KOPT-K1 (cell line): ENCODE measurements around the gene GRID2.

Source experiments
- H3K27ac ChIP-seq: fragments of 200-600 bp; sonication (generic); 2 replicates; pipeline ENCODE4 v1.5.1; 2016; ENCODE audit warnings: antibody characterized with exemption, mild to moderate bottlenecking, low read depth, low read length; ENCODE audit not compliant: poor library complexity, severe bottlenecking
- H3K36me3 ChIP-seq: fragments of 200-600 bp; sonication (generic); 2 replicates; pipeline ENCODE4 v1.5.1; 2017; ENCODE audit warnings: antibody characterized with exemption, mild to moderate bottlenecking, low read length, moderate library complexity; ENCODE audit not compliant: insufficient read depth
- H3K9me3 ChIP-seq: fragments of 200-600 bp; sonication (generic); 2 replicates; pipeline ENCODE4 v1.5.1; 2017; ENCODE audit warnings: antibody characterized with exemption, low read length, mild to moderate bottlenecking; ENCODE audit not compliant: insufficient read depth, poor library complexity, severe bottlenecking

Gene GRID2

DNA sequence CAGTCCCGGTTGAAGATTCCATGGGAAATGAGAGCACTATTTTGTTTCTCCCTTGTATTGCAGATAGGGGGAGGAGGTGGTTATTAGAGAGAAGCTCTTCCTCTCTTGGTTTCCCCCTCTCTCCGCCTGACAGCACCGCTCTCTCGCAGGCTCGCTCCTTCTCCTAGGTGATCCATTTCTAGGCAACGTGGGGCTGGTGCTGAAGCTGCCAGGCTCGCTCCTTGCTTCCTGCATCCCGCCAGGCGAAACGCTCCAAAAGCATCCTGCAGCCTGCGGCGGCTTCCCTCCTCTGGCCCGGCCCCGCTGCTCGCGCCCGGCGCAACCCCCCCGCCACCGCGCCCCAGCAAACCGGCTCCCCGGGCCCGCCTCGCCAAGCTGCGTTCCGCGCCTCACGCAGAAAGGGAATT lies at the start of gene GRID2:
TSS of gene GRID2 (plus strand) at position 346 of the 407 bp plus-strand sequence.
- Histone ChIP-seq H3K27ac (no peak within 1 kb of the TSS), H3K36me3 (no peaks in the 10 kb centered on the region), H3K9me3 (no peaks in the 10 kb centered on the region)

DNA sequence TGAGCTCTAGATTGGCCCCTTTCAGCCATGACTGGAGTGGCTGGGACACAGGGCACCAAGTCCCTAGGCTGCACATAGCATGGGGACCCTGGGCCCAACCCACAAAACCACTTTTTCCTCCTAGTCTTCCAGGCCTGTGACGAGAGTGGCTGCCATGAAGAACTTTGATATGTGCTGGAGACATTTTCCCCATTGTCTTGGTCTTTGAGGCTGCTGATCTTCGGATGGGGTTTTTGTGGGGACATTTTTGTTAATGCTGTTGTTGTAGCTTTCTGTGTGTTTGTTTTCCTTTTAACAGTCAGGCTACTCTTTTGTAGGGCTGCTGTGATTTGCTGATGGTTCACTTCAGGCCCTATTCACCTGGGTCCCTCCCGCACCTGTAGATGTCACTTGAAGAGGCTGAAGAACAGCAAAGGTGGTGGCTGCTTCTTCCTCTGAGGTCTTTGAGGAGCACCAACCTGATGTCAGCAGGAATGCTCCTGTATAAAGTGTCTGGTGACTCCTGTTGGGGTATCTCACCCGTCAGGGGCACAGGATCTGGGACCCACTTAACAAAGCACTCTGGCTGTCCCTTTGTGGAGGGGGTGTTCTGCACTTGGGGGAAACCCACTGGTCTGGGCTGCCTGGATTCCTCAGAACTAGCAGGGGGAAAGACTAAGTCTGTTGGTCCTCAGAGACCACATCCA lies 49.6 kb upstream of the GRID2 start:
- Histone ChIP-seq H3K27ac (no peak overlapping the region), H3K9me3 (no peaks in the 10 kb centered on the region), H3K36me3 (no peaks in the 10 kb centered on the region)

DNA sequence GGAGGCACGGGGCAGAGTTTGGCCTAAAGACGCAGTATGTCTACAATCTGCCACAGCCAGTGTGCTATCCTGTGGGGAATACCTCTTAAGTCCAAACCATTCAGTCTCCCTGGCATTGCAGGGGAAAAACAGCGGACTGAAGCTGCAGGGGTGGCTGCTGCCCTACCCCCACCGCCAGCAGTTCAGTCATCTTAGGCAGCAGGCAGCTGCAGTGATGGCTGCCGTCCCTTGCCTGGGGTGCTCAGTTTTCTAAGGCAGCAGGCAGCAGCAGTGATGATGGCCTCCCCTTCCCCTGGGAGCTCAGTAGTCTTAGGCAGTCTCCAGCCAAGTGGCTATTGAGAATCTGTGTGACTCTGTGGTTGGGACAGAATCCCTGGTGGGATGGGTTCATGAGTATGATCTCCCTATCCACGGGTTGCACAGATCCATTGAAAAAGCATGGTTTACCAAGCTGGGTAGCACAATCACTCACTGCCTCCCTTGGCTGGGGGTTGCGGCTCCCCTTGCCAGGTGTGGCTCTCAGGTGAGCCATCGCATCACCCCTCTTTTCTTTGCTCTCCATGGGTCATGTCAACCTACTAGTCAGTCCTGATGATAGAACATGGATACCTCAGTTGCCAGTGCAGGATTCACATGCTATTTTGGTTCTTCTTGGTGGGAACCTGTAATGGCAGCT lies 48.9 kb upstream of the GRID2 start:
- no peak overlapping the region for H3K27ac ChIP-seq
- H3K36me3 ChIP-seq = no peaks in the 10 kb centered on the region
- H3K9me3 ChIP-seq = no peaks in the 10 kb centered on the region

DNA sequence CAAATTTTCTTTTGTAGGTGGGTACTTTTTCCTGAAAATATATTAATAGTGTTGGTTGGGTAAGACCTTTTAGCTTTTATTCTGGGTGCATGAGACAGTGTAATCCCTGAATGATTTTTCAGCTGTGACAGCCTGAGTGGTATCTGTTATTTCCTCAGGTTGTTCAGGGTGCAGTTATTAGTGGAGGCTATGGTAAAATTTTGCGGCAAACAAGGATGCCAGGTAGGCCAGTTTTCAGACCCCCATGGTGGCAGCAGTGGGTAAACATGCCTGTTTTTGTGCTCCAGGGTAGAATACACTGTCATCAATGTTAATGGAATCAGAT lies 47.9 kb upstream of the GRID2 start:
- Histone ChIP-seq H3K9me3 (no peaks in the 10 kb centered on the region), H3K36me3 (no peaks in the 10 kb centered on the region), H3K27ac (no peak overlapping the region)

DNA sequence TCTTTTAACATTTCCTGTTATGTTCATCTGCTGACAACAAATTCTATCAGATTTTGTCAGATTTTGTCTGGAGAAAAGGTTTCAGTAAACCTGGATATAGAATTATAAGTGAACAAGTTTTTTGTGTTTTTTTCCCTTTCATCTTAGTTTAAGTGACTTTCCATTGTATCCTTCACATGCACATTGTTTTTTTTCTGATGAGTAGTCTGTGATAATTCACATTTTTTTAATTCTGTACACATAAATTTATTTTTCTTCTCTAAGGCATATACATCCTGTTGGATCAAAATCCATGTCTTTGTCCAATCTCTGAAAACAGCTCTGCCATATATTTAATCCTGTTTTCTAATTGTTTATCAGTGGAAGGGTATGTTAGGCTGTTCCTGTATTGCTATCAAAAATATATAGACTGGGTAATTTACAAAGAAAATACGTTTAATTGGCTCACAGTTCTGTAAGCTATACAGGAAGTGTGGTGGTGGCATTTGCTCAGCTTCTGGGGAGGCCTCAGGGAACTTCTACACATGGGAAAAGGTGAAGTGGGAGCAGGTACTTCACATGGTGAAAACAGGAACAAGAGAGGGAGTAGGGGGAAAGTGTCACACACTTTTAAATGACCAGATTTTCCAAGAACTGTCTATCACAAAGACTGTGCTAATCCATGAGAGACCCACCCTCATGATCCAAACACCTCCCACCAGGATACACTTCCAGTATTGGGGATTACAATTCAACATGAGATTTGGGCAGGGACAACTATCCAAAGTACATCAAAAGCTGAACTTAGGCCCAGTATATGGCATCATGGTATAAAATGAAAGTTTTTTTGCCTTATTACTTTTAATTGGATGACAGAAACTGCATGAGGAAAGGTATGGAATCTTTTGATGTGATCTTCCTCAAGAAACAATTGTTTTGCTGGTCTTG lies 45.6 kb upstream of the GRID2 start:
- H3K27ac ChIP-seq = no peak overlapping the region
- H3K36me3 ChIP-seq = no peaks in the 10 kb centered on the region
- no peaks in the 10 kb centered on the region for H3K9me3 ChIP-seq

DNA sequence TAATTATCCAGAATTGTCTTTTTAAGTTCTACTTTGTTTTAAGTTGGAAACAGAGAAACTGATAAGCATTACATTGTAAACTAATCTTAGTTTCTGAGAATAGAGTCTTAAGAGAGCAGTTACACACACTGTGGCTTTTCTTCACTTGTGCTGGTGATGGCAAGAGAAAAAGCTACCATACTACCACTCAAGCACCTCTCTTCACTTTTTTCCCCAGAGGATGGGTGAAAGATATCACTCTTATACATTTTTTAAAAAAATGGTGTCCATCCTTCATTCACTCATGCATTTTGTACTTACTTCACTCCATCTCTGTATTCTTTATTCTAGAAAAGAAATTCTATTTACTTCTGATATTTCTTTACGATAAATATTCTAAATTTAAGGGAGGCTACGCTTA lies 42.5 kb upstream of the GRID2 start:
- Histone ChIP-seq H3K36me3 (no peaks in the 10 kb centered on the region), H3K27ac (no peak overlapping the region), H3K9me3 (no peaks in the 10 kb centered on the region)

DNA sequence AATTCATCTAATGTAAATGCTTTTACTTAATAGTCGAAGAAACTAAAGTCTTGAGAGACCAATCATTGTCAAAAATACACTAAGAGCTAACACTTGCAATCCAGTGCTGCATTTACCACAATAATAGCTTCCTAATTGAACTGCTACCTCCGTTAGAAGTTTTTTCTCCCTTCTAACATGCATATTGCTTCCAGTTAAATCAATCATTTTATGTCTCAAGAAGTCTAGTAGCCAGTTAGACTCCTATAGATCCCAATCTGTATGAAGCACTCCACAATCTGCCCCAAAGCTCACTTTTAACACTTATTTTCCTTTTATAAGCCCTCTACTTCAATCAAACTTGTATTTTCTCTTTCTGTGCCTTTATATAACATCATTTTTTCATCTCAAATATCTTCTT lies 41.4 kb upstream of the GRID2 start:
- Histone ChIP-seq H3K36me3 (no peaks in the 10 kb centered on the region), H3K27ac (no peak overlapping the region), H3K9me3 (no peaks in the 10 kb centered on the region)

DNA sequence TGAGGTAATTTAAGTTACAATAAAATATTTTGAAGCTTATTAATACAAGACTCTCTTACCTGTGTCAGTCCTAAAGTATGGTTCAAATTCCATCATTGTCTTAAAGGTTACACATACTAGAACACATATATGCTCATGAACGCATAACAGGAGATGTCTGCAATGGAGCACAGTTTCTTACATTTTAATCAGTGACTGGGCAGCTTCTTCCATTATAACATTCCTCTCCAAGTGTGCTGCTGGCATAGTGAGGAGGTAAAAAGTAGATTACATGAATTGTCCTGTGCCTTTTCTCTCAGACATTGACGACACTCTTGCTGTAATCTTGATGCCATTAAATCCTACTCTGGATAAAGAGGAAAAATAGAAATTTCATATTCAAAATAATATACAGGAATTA lies 40.8 kb upstream of the GRID2 start:
- H3K27ac ChIP-seq = no peak overlapping the region
- H3K9me3 ChIP-seq = no peaks in the 10 kb centered on the region
- H3K36me3 ChIP-seq = no peaks in the 10 kb centered on the region

DNA sequence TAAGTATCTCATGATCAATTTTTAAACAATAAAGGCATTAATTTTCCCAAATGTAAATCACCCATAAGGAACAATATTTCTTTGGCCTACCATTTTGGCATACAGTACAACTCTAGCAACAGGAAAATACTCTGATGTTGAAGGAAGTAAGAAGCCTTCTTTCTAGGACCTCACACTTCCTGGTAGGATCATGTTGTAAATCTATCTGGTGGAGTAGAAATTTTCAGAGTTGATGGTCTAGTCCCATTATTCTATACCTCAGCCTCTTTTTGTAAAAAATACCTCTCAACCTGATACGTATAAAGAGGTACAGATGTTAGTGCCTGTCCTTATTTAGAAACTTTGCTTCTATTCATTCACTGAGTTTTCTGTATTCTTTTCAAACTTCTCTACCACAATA lies 40.2 kb upstream of the GRID2 start:
- no peaks in the 10 kb centered on the region for H3K9me3 ChIP-seq
- no peak overlapping the region for H3K27ac ChIP-seq
- H3K36me3 ChIP-seq = no peaks in the 10 kb centered on the region

DNA sequence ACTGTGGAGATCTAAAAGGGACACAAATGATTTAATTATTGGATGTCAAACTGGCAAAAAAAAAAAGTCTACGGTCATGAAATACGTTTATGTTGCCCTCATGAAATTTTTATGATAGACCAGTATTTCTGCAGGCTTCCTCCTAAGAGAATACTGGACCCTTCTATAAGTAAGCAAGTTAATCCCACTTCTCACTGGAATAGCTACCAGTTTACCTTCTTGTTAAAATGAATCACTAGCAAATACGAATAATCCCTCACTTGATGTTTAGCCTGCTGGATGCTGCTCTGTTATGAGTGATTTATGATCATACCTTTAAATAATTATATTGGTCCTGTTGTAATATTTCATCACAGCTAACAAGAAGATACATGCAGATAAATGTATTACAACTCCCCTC lies 39.6 kb upstream of the GRID2 start:
- no peak overlapping the region for H3K27ac ChIP-seq
- H3K36me3 ChIP-seq = no peaks in the 10 kb centered on the region

DNA sequence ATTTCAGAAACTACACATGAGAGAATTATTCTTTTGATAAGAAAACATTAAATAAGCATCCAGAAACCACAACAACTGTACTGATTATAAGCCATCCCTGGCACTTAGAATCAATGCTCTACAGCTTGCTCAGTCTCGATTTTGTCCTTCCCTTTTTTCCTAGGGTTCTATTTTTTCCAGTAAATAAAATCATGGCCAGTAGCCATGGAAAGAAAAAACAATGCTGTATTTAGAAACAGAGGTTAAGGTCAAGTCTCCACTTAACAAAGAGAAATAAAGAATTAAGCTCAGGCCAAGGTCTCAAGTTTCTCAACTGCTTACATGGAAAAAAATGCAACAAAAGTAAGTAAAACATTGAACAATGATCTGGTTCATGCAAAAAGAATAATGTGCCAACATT lies 38.7 kb upstream of the GRID2 start:
- no peaks in the 10 kb centered on the region for H3K9me3 ChIP-seq
- no peak overlapping the region for H3K27ac ChIP-seq
- H3K36me3 ChIP-seq = no peaks in the 10 kb centered on the region

More for the DNA sequence above, 39.6 kb upstream of the GRID2 start:
- H3K9me3 ChIP-seq = no peaks in the 10 kb centered on the region

DNA sequence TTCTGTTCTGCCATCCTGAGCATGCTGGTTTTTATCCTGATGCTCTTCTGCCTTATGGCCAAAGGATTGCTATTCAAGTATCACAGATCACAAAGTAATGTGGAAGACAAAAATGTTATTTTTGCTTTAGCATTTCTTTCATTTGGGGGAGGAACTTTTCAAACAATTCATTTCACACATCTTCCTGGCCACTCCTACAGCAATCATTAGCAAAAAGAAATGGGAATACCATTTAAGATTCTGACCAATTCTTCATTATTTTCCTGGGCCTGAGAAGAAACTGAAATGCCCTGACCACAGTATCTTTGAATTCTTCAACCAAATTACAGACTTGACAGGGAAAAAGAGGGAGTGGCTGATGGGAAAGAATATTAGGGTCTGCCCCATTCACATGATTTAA lies 38.0 kb upstream of the GRID2 start:
- no peaks in the 10 kb centered on the region for H3K36me3 ChIP-seq
- H3K9me3 ChIP-seq = no peaks in the 10 kb centered on the region

DNA sequence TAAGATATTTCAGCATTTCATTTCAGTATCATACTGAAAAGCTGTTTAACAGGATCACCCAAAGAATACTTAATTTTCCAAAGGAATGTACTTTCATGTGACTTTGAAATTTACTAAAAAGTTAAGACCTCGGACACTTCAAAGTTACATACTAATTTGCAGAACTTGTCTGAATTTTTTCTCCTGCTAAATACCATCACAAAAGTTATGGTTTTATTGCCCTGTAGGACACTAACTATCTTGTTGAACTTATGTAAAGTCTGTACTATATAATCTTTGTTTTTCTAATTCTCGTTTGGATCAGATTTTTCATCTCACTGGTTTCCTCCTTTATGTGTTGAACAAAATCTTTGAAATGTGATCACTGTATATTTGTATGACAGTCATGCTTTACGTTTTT lies 37.2 kb upstream of the GRID2 start:
- H3K9me3 ChIP-seq = no peaks in the 10 kb centered on the region
- H3K27ac ChIP-seq = no peak overlapping the region
- H3K36me3 ChIP-seq = no peaks in the 10 kb centered on the region

More for the DNA sequence above, 38.0 kb upstream of the GRID2 start:
- no peak overlapping the region for H3K27ac ChIP-seq

DNA sequence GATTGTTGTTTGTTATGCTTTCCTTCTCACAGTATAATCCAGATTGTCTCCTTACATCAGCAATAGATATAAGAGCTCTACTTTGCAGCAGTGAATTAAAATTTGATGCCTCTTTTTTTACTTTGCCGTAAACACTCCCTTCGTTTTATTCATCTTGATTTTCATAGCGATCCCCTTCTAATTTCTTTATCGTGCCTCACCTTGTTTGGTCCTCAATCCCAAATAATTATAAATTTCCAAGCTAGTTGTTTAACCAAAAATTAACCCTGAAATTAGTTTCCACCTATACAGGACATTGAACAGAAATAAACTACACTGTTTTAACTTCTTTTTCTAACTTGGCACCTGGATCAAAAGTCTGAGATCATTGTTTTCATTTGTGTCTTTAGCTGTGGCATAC lies 35.1 kb upstream of the GRID2 start:
- Histone ChIP-seq H3K9me3 (no peaks in the 10 kb centered on the region), H3K36me3 (no peaks in the 10 kb centered on the region), H3K27ac (no peak overlapping the region)

DNA sequence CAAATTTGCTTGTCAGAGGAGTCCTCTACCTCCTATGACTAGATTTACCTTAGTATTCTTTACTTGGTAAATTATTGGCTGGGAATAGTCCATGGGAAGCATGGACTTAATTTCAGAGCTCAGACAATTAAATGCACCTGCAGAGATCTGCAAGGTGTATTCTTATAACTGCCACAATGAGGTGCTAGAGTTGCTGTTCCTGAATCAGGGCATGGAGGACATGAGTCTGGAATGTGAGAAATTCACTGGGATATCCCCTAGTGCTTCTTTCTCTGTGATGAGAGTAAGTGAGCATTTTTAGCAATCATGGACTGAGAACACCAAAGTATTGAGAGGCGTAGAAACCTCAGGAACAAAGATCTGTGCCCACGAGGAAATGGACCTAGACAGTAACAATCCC lies 32.9 kb upstream of the GRID2 start:
- Histone ChIP-seq H3K27ac (no peak overlapping the region), H3K36me3 (no peaks in the 10 kb centered on the region), H3K9me3 (no peaks in the 10 kb centered on the region)
